Activated CD8-positive, alpha-beta memory T cell treated with anti-CD3 and anti-CD28 coated beads for 24 hours (primary cell): Measurements from ENCODE around the gene ELFN2.

Experiments used
- DNase-seq: peaks from one replicate; pipeline ENCODE4 v3.0.0-alpha.2; 2020

Gene ELFN2

DNA sequence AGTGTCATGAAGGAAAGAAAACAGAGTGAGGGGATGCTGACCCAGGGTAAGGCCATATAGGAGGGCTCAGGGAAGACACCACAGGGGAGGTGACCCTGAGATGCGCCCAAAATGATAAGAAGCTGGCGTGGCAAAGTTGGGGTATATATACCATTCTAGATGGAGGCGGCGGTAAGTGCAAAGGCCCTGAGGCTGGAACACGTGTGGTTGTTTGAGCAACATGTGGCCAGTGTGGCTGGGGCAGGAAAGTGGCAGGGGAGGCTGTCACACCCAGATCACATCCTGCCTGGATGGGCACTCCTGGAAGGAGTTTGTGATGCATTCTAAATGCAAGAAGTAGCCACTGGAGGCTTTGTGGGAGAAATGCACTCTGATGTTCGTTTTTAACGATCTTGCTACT, 74.8 kb downstream of the ELFN2 start:
- no peak for DNase-seq

DNA sequence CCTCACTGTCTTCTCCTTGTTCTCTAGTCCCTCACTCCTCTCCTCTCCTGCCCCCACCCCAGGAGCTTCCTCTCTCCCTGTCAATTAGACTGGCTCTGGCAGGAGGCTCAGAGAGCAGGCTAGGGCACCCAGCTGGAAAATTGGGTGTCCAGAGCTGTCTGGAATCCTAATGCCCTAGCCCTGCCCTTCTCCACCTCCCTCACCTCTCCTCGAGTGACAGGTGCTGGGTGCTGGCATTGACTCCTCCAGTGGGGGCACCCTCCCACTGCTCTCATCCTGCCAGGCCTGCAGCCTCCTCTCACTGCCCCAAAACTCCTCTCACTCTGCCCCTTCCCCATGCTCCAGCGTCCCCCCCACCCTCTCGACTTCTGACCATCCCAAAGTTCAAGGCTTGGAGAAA, 76.0 kb downstream of the ELFN2 start:
- DNase-seq, result no peak

- no peak for DNase-seq
Measured at GRCh38 chr22:37349043-37349814, 78.0 kb downstream of the ELFN2 start.

DNA sequence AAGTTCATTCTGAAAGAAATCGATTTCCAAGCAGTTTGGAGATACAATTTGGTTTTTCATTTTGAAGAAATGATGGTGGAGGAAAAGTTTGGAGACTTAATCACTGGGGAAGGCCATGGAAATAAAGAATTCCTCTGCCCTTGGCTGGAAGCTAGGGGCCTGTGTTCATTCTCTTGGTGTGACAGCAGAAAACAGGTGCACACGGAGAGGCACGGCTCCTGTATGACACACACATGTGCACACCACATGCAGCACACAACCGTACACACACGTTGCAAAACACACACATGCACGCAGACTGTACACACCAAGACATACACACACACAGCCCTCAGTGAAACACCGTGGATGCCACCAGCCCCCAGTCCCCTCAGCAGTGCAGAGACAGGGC, 80.8 kb downstream of the ELFN2 start:
- DNase-seq, result no peak

- no peak for DNase-seq
Measured at GRCh38 chr22:37345863-37346504, 81.3 kb downstream of the ELFN2 start.

DNA sequence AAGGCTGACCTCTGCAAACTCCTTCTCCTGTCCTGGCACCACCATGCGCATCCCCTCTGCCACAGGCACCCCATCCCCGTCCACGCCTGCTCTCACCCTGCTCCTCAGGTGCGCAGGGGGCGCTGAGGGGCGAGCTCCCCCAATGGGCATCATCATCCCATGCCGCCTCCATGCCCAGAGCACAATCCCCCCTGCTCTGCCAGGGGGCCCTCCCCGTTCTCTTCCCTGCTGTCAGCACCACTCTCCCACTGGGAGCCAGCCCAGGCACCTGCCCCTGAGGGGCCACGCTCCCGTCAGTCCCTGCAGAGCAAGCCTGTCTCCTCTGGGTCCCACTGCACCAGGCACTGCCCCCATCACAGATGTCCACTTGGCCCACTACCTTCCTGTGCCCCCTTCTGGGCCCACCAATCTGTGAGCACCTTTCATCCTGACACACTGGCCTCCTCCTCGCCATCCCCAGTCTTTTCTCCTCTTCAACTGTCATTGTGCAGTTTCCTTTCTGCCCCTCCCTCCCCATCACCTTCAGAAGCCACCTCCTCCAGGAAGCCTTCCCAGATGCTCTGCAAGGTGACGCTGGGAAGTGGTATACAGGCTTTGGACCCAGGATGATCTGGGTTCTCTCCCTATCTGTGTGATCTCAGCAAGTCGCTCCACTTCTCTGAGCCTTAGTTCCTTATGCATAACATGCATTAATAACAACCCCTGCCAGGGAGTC, 82.4 kb downstream of the ELFN2 start:
- no peak for DNase-seq

DNA sequence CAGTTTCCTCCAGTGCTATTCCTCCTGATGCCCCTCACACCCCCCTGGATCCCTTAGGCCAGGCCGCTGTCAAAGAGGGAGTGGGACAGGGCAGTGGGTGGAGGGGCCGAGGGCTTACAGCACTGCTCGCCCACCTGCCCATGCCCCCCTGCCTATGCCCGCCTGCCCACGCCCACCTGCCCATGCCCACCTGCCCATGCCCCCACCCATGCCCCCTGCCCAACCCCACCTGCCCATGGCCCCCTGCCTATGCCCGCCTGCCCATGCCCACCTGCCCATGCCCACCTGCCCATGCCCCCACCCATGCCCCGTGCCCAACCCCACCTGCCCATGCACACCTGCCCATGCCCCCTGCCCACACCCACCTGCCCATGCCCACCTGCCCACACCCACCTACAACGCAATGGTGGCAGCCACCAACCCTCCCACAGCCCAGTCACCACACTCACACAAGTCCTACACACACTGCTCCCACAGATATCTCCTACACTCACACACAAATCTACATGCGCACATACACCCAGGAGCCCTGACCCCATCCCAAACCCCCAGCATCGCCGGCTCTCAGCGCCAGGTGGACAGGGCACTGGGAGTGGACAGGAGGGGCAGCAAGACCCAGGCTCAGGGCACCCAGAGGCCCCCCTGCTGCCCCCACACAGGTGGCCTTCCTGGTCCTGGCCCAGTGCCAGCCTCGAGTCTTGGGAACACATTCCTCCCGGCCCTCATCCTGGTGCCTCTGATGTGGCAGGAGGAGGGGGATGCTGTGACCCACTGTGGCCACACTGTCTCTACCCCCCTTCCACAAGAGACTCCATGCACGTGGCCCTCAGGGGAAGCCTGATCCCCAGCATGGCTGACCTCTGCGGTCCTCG, 83.2 kb downstream of the ELFN2 start:
- no peak for DNase-seq

DNA sequence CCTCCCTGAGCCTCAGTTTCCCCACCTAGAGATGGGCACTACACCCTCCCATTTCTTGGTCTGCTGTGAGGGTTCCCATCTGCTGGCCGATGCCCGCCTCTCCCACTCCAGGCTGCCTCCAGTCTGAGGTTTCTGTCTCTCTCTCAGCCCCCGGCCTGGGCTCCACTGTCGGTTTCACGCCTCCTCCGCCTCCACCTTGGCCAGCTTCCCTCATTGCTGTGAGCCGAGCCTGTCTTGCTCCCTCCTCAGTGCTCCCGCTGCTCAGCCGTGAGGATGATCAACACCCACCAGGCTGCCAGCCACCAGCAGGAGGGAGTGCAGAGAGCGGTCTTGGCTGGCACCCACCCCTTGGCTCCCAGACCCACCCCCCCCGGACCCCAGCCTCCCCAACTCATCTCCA, 83.9 kb downstream of the ELFN2 start:
- no peak for DNase-seq

- no peak for DNase-seq
Measured at GRCh38 chr22:37342065-37342464, 85.2 kb downstream of the ELFN2 start.

GRCh38 chr22:37340331-37341262, 86.7 kb downstream of the ELFN2 start:
- no peak for DNase-seq

- DNase-seq, result no peak
Measured at GRCh38 chr22:37338539-37339246, 88.6 kb downstream of the ELFN2 start.

- no peak for DNase-seq
Measured at GRCh38 chr22:37337204-37337943, 89.9 kb downstream of the ELFN2 start.

DNA sequence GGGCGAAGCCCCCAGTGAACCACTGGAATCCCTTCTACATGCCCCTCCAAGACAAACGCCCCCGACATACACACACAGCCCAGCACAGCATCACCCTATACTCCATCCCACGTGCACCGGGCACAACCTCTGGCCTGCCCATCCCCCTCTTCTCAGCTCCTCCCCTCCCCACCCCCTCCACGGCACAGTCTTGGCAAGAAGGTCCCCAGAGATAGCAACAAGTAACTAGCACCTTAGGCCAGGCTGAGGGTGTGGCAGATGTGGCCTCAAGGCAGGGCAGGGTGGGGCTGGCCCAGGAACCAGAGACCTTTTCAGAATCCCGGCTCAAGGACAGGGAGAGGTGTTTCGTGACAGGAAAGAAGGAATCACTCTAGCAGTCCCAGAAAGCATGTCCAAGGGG, 90.7 kb downstream of the ELFN2 start:
- DNase-seq, result no peak

DNA sequence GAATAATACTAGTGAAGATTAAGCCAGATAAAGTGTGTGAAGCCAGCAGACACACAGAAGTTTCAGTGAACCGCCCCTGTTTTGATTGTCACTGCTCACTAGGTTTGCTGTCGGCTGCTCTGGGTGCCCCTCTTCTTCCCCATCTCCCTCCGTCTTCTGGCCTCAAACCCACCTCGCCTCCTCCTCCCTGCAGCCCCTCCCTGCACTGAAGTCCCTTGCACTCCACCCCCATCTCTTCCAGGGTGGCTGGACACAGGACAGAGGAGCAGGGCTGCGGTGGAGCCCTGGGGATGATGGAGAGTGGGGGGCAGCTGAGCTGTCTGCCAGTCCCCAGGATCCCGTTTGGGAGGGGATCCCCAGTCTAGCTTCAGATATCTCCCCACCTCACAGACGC, 91.5 kb downstream of the ELFN2 start:
- no peak for DNase-seq

GRCh38 chr22:37334859-37335805, 92.1 kb downstream of the ELFN2 start:
- no peak for DNase-seq

DNA sequence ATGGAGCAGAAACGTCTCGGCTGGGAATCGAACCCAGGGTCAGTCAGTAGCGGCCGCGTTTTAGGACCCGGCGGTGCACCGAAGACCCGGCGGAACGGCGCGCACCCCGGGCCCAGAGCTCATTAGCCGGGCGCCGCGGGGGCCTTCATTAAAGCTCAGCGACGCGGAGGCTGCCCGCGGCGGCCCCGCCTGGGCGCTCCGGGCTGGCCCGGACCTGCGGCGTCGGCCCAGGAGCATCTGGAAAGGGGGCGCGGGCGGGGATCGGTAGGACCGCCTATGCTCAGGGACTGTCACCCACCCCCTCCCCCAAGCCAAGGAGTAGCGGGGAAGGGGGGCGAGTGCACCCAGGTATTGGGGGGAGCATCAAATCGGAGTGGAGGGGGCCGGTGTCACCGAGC, 92.8 kb downstream of the ELFN2 start:
- DNase-seq, result no peak

- DNase-seq, result no peak
Measured at GRCh38 chr22:37333724-37334460, 93.4 kb downstream of the ELFN2 start.

GRCh38 chr22:37331856-37332536, 95.3 kb downstream of the ELFN2 start:
- no peak for DNase-seq
